SK-N-SH (cell line): ENCODE data around the gene PIGB.

Source experiments
- CHD2 ChIP-seq: fragments of 150-350 bp; IDR thresholded peaks from 2 replicates; pipeline ENCODE4 v1.6.1; 2018; ENCODE audit warnings: low read length; ENCODE audit not compliant: partially characterized antibody
- GABPA ChIP-seq: IDR thresholded peaks from 2 replicates; pipeline ENCODE4 v1.4.0; 2012; ENCODE audit warnings: low read depth, mild to moderate bottlenecking
- GATA2 ChIP-seq: sonication (generic); formaldehyde crosslinking; IDR thresholded peaks from 2 replicates; pipeline ENCODE4 v1.5.0; 2020; ENCODE audit warnings: mild to moderate bottlenecking, missing genetic modification reagents
- RCOR1 ChIP-seq: fragments of 150-350 bp; IDR thresholded peaks from 2 replicates; pipeline ENCODE4 v1.6.1; 2017; ENCODE audit warnings: antibody characterized with exemption, low read length
- TF ChIP-seq, protein P1 (sequence below): IDR thresholded peaks from 2 replicates; pipeline ENCODE4 v1.4.0; 2012; ENCODE audit warnings: low read depth
- TF ChIP-seq, protein P2 (sequence below): fragments of 200-600 bp; sonication (generic); IDR thresholded peaks from 2 replicates; pipeline ENCODE4 v1.6.1; 2017; ENCODE audit warnings: antibody characterized with exemption, mild to moderate bottlenecking, moderate library complexity

GRCh38 chr15:55362641-55363040, 43.6 kb downstream of the PIGB start:
- TF ChIP-seq GATA2 (CRISPR knock-in tag) (no peak), GABPA (no peak), CHD2 (no peak), RCOR1 (no peak)
- TF ChIP-seq, protein P1, sequence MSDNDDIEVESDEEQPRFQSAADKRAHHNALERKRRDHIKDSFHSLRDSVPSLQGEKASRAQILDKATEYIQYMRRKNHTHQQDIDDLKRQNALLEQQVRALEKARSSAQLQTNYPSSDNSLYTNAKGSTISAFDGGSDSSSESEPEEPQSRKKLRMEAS, result no peak
- TF ChIP-seq, protein P2, sequence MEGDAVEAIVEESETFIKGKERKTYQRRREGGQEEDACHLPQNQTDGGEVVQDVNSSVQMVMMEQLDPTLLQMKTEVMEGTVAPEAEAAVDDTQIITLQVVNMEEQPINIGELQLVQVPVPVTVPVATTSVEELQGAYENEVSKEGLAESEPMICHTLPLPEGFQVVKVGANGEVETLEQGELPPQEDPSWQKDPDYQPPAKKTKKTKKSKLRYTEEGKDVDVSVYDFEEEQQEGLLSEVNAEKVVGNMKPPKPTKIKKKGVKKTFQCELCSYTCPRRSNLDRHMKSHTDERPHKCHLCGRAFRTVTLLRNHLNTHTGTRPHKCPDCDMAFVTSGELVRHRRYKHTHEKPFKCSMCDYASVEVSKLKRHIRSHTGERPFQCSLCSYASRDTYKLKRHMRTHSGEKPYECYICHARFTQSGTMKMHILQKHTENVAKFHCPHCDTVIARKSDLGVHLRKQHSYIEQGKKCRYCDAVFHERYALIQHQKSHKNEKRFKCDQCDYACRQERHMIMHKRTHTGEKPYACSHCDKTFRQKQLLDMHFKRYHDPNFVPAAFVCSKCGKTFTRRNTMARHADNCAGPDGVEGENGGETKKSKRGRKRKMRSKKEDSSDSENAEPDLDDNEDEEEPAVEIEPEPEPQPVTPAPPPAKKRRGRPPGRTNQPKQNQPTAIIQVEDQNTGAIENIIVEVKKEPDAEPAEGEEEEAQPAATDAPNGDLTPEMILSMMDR, result no peak
